Right lobe of liver (tissue), 6 donors: ENCODE results near the gene ONECUT2. TPM values are rescaled to one million over a fixed set of nuclear protein-coding genes. Genes with fewer than 3 reads are reported as not detected.

Experiments used
- ATAC-seq, 4 donors: fragments of 200-7000 bp; cut with Tn5 transposase; one replicate each; pipeline ENCODE4 v1.9.1; 2020; ENCODE audit warnings: mild to moderate bottlenecking in 4 of 4, moderate library complexity in 4 of 4
- DNase-seq, 3 donors: peaks; one replicate each; pipeline ENCODE4 v3.0.0-alpha.2; 2020
- H3K27ac ChIP-seq, 3 donors: fragments of 200-600 bp; one replicate each; pipeline ENCODE4 v1.8.0; 2022
- H3K27me3 ChIP-seq, 2 donors: fragments of 200-600 bp; one replicate each; pipeline ENCODE4 v1.8.0; 2022
- H3K36me3 ChIP-seq, 4 donors: fragments of 200-600 bp; sonication (generic) in 1 of 4; one replicate each; pipeline versions ENCODE4 v1.5.1 to v1.8.0; 2017 to 2022; ENCODE audit warnings: control low read depth in 1 of 4
- H3K4me1 ChIP-seq, 4 donors: fragments of 200-600 bp; sonication (generic) in 1 of 4; one replicate each; pipeline versions ENCODE4 v1.5.1 to v1.8.0; 2017 to 2022; ENCODE audit warnings: control low read depth in 1 of 4
- H3K4me3 ChIP-seq, 3 donors: fragments of 200-600 bp; one replicate each; pipeline ENCODE4 v1.8.0; 2022
- H3K9me3 ChIP-seq, 4 donors: fragments of 200-600 bp; sonication (generic) in 1 of 4; one replicate each; pipeline versions ENCODE4 v1.5.1 to v1.8.0; 2017 to 2022; ENCODE audit warnings: control low read depth in 1 of 4
- CTCF ChIP-seq, 4 donors: fragments of 200-600 bp in 3 of 4; fragments of 450-650 bp in 1 of 4; IDR thresholded peaks; one replicate each; pipeline versions ENCODE4 v1.5.1 to v1.8.0; 2016 to 2022; ENCODE audit warnings: antibody characterized with exemption in 4 of 4, mild to moderate bottlenecking in 2 of 4
- POLR2A ChIP-seq: fragments of 450-650 bp; IDR thresholded peaks from one replicate; pipeline ENCODE4 v1.6.1; 2017; ENCODE audit warnings: antibody characterized with exemption, mild to moderate bottlenecking
- WGBS: methylation state at CpG from one replicate; pipeline ENCODE4 v1.1.6; 2018; ENCODE audit warnings: low coverage, low lambda C conversion rate; ENCODE audit not compliant: insufficient coverage; ENCODE audit errors: missing lambda C conversion rate; 5-methylcytosine and 5-hydroxymethylcytosine counted together
- intact Hi-C, 2 donors: fragments of 100-400 bp; cut with DNase I; formaldehyde crosslinking; loops; one replicate each; pipeline versions ENCODE4 v1.11.2 to v1.14.1; 2022
- total RNA-seq, 6 experiments: library from RNA; depleted of rRNA in 2 of 6; stranded (reverse); fragments of >200 nt in 2 of 6; fragmentation: NEBNext Ultra II Directional in 3 of 6; extraction: Animal tissue kit (Norgen Biotek cat#: 25700) in 3 of 6; gene quantifications; one replicate each; pipeline versions ENCODE4 v1.1.0 to v1.2.4, GENCODE V29; 2016 to 2023
- donor health status: DM: no; HTN: yes; CAD: no.
- donor health status: DM: no; HTN: no; CAD: no.
- donor health status: DM: no; HTN: no; CAD: no.
- donor health status: DM: no; HTN: yes; CAD: no.
- donor health status: DM: no; HTN: yes; CAD: no.

Gene ONECUT2
- total RNA-seq, 6 experiments from 2014 or later, result 7.7 to 25.8 (median 14.2) TPM

GRCh38 chr18:57429167-57430078 is 5.8 kb upstream of the ONECUT2 start:
- H3K4me3 ChIP-seq, result peak overlapping the region; percentile 20 to 52 (median 44)
- no peaks in the 10 kb centered on the region for H3K9me3 ChIP-seq
- H3K27ac ChIP-seq, result peak overlapping the region; percentile 66 to 83 (median 78)
- H3K27me3 ChIP-seq, result no peaks in the 10 kb centered on the region
- no peaks in the 10 kb centered on the region for H3K36me3 ChIP-seq
- TF ChIP-seq POLR2A (no peak), CTCF (IDR thresholded peaks at IDR 0.05) (no peak)
- ATAC-seq (no peak), DNase-seq (no peak)
- 9% methylated on average over 22 of the region's 22 CpGs for WGBS
- intact Hi-C loops, result no loop called here
- peaks cover 0 to 11% (median 3%) of the 10 kb centered on the region in 4 donors for H3K4me1 ChIP-seq

- intact Hi-C loops, result no loop called here
- H3K27me3 ChIP-seq, result no peaks in the 10 kb centered on the region
- DNase-seq (peak in 1 of 3 donors; percentile 42), ATAC-seq (peak in 3 of 4 donors; percentile 4 to 21 (median 7))
- WGBS, result 5% methylated on average over 22 of the region's 34 CpGs
- no peaks in the 10 kb centered on the region for H3K9me3 ChIP-seq
- peak overlapping the region; percentile 66 to 83 (median 78) for H3K27ac ChIP-seq
- no peak for TF ChIP-seq CTCF (IDR thresholded peaks at IDR 0.05)
- no peak for TF ChIP-seq POLR2A
- H3K4me3 ChIP-seq, result peak overlapping the region; percentile 20 to 52 (median 44)
- H3K36me3 ChIP-seq, result no peaks in the 10 kb centered on the region
- H3K4me1 ChIP-seq, result peaks cover 0 to 3% (median under 1%) of the 10 kb centered on the region in 4 donors
These were observed 4.8 kb upstream of the ONECUT2 start for GRCh38 chr18:57430079-57431001.

GRCh38 chr18:57431002-57431382 is 4.2 kb upstream of the ONECUT2 start:
- Histone ChIP-seq H3K27me3 (no peaks in the 10 kb centered on the region), H3K4me1 (no peaks in the 10 kb centered on the region), H3K9me3 (no peaks in the 10 kb centered on the region), H3K4me3 (peak overlapping the region in 2 of 3 donors; percentile 16 to 52), H3K27ac (peak overlapping the region; percentile 66 to 83 (median 78)), H3K36me3 (no peaks in the 10 kb centered on the region)
- TF ChIP-seq POLR2A, result no peak
- 5% methylated on average over 7 of the region's 10 CpGs for WGBS
- no peak for DNase-seq
- intact Hi-C loops, result no loop called here
- ATAC-seq, result no peak

- no peak overlapping the region for H3K4me3 ChIP-seq
- H3K27ac ChIP-seq, result peak overlapping the region; percentile 66 to 83 (median 78)
- no peaks in the 10 kb centered on the region for H3K36me3 ChIP-seq
- 12% methylated on average over 12 of the region's 12 CpGs for WGBS
- intact Hi-C loops, result no loop called here
- H3K4me1 ChIP-seq, result no peaks in the 10 kb centered on the region
- DNase-seq (no peak), ATAC-seq (no peak)
- no peaks in the 10 kb centered on the region for H3K9me3 ChIP-seq
- no peaks in the 10 kb centered on the region for H3K27me3 ChIP-seq
- no peak for TF ChIP-seq POLR2A
- TF ChIP-seq CTCF (IDR thresholded peaks at IDR 0.05), result no peak
These were observed 3.6 kb upstream of the ONECUT2 start for GRCh38 chr18:57431467-57432080.
